Caco-2 (cell line): ENCODE data around the gene GCH1. TPM values are rescaled to one million over a fixed set of nuclear protein-coding genes. Genes with fewer than 3 reads are reported as not detected.

Experiments used
- BruUV-seq: library from RNA; stranded (reverse); fragments of 400-500 nt; replicated peaks from 2 replicates; lab custom pipeline; 2021; lab: Mats Ljungman, UMichigan
- CTCF ChIA-PET: fragments of 300-600 bp; sonication (Branson Sonifier 250); formaldehyde crosslinking; loops from one replicate; lab custom pipeline; 2022; ENCODE audit warnings: antibody characterized with exemption; lab: Charles Lee
- POLR2A ChIA-PET: fragments of 300-600 bp; sonication (Branson Sonifier 250); formaldehyde crosslinking; loops from one replicate; lab custom pipeline; 2022; ENCODE audit warnings: antibody characterized with exemption; lab: Charles Lee
- DNase-seq, 2 experiments: peaks; one replicate each; pipeline versions ENCODE4 v3.0.0 to v3.0.0-alpha.2; 2020 to 2022
- H3K27me3 ChIP-seq: replicated peaks from 2 replicates; pipeline ENCODE4 v1.6.0; 2011; ENCODE audit warnings: low read length; ENCODE audit not compliant: control insufficient read depth, insufficient read depth
- H3K36me3 ChIP-seq: 2 replicates; pipeline ENCODE4 v1.5.1; 2011; ENCODE audit warnings: low read length; ENCODE audit not compliant: control insufficient read depth, insufficient read depth
- H3K4me1 ChIP-seq: fragments of 250-450 bp; sonication (Bioruptor Pico); 2 replicates; pipeline ENCODE4 v1.5.1; 2020; ENCODE audit warnings: mild to moderate bottlenecking
- H3K4me3 ChIP-seq: 2 replicates; pipeline ENCODE4 v1.5.1; 2011; ENCODE audit warnings: low read depth, mild to moderate bottlenecking, control low read depth, low read length
- H3K9me3 ChIP-seq: fragments of 250-450 bp; sonication (Bioruptor Pico); 2 replicates; pipeline ENCODE4 v1.5.1; 2020; ENCODE audit warnings: mild to moderate bottlenecking, moderate library complexity
- H3K27ac Mint-ChIP-seq: one replicate; pipeline ENCODE4 v1.8.0; 2022; ENCODE audit warnings: mixed read lengths; ENCODE audit not compliant: unreplicated experiment
- H3K27me3 Mint-ChIP-seq: one replicate; pipeline ENCODE4 v1.8.0; 2022; ENCODE audit warnings: mixed read lengths; ENCODE audit not compliant: insufficient read depth, unreplicated experiment
- H3K36me3 Mint-ChIP-seq: one replicate; pipeline ENCODE4 v1.8.0; 2022; ENCODE audit warnings: mild to moderate bottlenecking, mixed read lengths; ENCODE audit not compliant: insufficient read depth, unreplicated experiment
- H3K4me1 Mint-ChIP-seq: one replicate; pipeline ENCODE4 v1.8.0; 2022; ENCODE audit warnings: low read depth, mixed read lengths; ENCODE audit not compliant: unreplicated experiment
- H3K4me3 Mint-ChIP-seq: one replicate; pipeline ENCODE4 v1.8.0; 2022; ENCODE audit warnings: mild to moderate bottlenecking, moderate library complexity, mixed read lengths; ENCODE audit not compliant: unreplicated experiment
- H3K9me3 Mint-ChIP-seq: one replicate; pipeline ENCODE4 v1.8.0; 2022; ENCODE audit warnings: mixed read lengths; ENCODE audit not compliant: unreplicated experiment
- intact Hi-C: fragments of 100-400 bp; cut with micrococcal nuclease; formaldehyde crosslinking; loops from one replicate; pipeline ENCODE4 v1.10.0; 2022; ENCODE audit not compliant: unreplicated experiment
- total RNA-seq: library from RNA; stranded (reverse); gene quantifications from 2 replicates; pipeline ENCODE4 v1.2.3, GENCODE V29; 2022
- TF ChIP-seq, protein P1 (sequence below), 2 experiments: fragments of 200-600 bp in 1 of 2; IDR thresholded peaks; 1 replicate in 1 of 2; 2 replicates in 1 of 2; pipeline versions ENCODE4 v1.5.1 to v1.8.0; 2011 to 2022; ENCODE audit warnings: antibody characterized with exemption in 1 of 2, control low read depth in 1 of 2, inconsistent platforms in 1 of 2, low read depth in 1 of 2, low read length in 1 of 2, mild to moderate bottlenecking in 1 of 2, moderate library complexity in 1 of 2; ENCODE audit not compliant: insufficient read depth in 1 of 2, severe bottlenecking in 1 of 2, unreplicated experiment in 1 of 2

GCH1 gene
- total RNA-seq, 1 experiment from 2014 or later = 17.9 TPM

DNA sequence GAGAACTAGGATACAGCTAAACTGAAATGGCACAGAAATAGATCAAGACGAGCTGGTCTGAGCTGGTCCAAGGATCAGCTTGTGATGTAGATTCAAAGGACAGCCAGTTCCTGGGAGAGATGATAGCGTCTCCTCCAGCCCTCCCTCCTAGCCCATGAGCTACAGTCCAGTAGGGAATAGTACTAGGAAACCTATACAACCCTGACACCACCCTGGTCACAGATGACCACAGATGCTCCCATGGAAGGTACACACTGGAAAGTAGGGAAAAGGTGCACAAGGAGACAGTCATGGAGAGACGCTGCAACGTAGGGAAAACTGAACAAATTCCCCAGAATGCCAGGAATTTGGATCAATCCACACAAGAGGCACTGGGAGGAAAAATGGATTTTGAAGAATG lies 6.9 kb downstream of the GCH1 start:
- H3K27me3 ChIP-seq = no peaks in the 10 kb centered on the region
- TF ChIP-seq, protein P1, sequence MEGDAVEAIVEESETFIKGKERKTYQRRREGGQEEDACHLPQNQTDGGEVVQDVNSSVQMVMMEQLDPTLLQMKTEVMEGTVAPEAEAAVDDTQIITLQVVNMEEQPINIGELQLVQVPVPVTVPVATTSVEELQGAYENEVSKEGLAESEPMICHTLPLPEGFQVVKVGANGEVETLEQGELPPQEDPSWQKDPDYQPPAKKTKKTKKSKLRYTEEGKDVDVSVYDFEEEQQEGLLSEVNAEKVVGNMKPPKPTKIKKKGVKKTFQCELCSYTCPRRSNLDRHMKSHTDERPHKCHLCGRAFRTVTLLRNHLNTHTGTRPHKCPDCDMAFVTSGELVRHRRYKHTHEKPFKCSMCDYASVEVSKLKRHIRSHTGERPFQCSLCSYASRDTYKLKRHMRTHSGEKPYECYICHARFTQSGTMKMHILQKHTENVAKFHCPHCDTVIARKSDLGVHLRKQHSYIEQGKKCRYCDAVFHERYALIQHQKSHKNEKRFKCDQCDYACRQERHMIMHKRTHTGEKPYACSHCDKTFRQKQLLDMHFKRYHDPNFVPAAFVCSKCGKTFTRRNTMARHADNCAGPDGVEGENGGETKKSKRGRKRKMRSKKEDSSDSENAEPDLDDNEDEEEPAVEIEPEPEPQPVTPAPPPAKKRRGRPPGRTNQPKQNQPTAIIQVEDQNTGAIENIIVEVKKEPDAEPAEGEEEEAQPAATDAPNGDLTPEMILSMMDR (IDR thresholded peaks at IDR 0.05; ENCODE audit: insufficient read depth in 1 of 2, low read depth in 1 of 2, low read length in 1 of 2, severe bottlenecking in 1 of 2, unreplicated experiment in 1 of 2) = no peak
- H3K4me3 ChIP-seq = no peak overlapping the region
- no peaks in the 10 kb centered on the region for H3K36me3 ChIP-seq
- no peak for DNase-seq
- Mint-ChIP-seq H3K27me3 (no peaks in the 10 kb centered on the region), H3K27ac (no peak overlapping the region), H3K4me1 (peaks cover 11% of the 10 kb centered on the region), H3K9me3 (no peaks in the 10 kb centered on the region), H3K36me3 (no peaks in the 10 kb centered on the region), H3K4me3 (no peak overlapping the region)
- H3K9me3 ChIP-seq = no peaks in the 10 kb centered on the region
- CTCF ChIA-PET = no interaction called here
- intact Hi-C loops = no loop called here
- peaks cover 3% of the 10 kb centered on the region; the same call in 1 of the 2 replicates for H3K4me1 ChIP-seq
- BruUV-seq = no TSS peak
- POLR2A ChIA-PET = interaction anchor here (0.6 kb wide), 1 partner anchor 194 kb away, joined by 5 read pairs; no protein-coding TSS in a partner anchor

DNA sequence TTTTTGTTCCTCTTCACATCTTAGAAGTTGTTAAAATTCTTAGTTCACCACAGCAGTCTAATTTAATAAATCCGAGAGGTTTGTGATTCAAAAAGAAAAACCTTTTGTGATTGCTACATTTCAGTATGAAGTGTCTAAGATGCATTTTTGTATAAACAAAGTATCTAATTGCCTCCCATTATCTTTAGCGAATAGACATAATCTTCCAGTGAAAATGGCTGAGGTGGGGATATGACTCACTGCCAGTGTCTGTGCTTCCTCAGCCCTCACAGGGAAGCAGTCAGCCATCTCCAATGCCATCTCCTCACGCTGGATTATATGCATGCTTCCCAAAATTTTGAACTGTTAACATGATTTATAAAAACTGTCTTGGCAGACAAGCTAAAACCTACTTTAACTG lies 7.6 kb downstream of the GCH1 start:
- H3K27ac Mint-ChIP-seq = no peak overlapping the region
- H3K36me3 Mint-ChIP-seq = no peaks in the 10 kb centered on the region
- TF ChIP-seq, protein P1 (IDR thresholded peaks at IDR 0.05; ENCODE audit: insufficient read depth in 1 of 2, low read depth in 1 of 2, low read length in 1 of 2, severe bottlenecking in 1 of 2, unreplicated experiment in 1 of 2) = no peak
- no TSS peak for BruUV-seq
- Histone ChIP-seq H3K4me1 (no peaks in the 10 kb centered on the region), H3K27me3 (no peaks in the 10 kb centered on the region), H3K36me3 (no peaks in the 10 kb centered on the region), H3K9me3 (no peaks in the 10 kb centered on the region), H3K4me3 (no peak overlapping the region)
- H3K4me1 Mint-ChIP-seq = peaks cover 11% of the 10 kb centered on the region
- no peaks in the 10 kb centered on the region for H3K27me3 Mint-ChIP-seq
- intact Hi-C loops = no loop called here
- no peak overlapping the region for H3K4me3 Mint-ChIP-seq
- POLR2A ChIA-PET = interaction anchor here (0.6 kb wide), 1 partner anchor 194 kb away, joined by 5 read pairs; no protein-coding TSS in a partner anchor
- DNase-seq = no peak
- CTCF ChIA-PET = no interaction called here
- H3K9me3 Mint-ChIP-seq = no peaks in the 10 kb centered on the region

DNA sequence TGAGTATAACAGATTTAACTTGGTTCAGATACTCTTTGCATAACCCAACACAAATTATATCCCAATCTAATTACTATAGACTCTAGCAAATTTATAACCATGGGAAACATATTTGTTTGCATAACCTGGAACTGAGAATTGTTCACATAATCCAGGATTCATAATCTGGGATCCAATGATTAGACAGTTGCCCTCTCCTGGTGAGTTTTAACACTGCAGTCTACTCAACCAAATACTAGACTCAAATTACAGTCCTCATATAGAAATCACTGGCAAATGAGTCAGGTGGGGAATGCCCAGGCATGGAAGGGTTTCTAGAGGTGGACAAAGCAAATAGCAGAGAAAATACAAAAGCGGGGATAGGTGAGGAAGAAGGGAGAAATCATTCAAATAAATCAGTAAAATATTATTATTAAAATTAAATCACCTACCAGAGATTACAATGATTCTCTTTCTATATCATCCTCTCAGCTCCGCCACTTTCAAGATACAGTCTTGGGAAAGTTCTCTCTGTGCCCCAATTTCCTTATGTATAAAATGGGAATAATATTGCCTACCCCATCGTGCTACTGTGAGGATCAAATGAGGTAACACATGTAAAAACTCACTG lies 9.4 kb downstream of the GCH1 start:
- intact Hi-C loops = loop anchor here (2.0 kb wide), 1 partner anchor 86 kb away; no protein-coding TSS in a partner anchor
- Histone ChIP-seq H3K4me3 (no peak overlapping the region), H3K27me3 (no peaks in the 10 kb centered on the region), H3K9me3 (no peaks in the 10 kb centered on the region), H3K4me1 (no peaks in the 10 kb centered on the region), H3K36me3 (no peaks in the 10 kb centered on the region)
- peak in 1 of 2 experiments; percentile 49 for DNase-seq
- ChIA-PET POLR2A (no interaction called here), CTCF (interaction anchor here (0.6 kb wide), 1 partner anchor 387 kb away, joined by 5 read pairs; no protein-coding TSS in a partner anchor)
- BruUV-seq = no TSS peak
- Mint-ChIP-seq H3K4me3 (no peak overlapping the region), H3K9me3 (no peaks in the 10 kb centered on the region), H3K4me1 (peaks cover 20% of the 10 kb centered on the region), H3K27me3 (no peaks in the 10 kb centered on the region), H3K36me3 (no peaks in the 10 kb centered on the region), H3K27ac (no peak overlapping the region)
- TF ChIP-seq, protein P1 (IDR thresholded peaks at IDR 0.05; ENCODE audit: insufficient read depth in 1 of 2, low read depth in 1 of 2, low read length in 1 of 2, severe bottlenecking in 1 of 2, unreplicated experiment in 1 of 2) = peak; percentile 51 to 63
